Left renal pelvis (tissue), 4 donors: ENCODE data around the gene HIVEP2. TPM values are rescaled to one million over a fixed set of nuclear protein-coding genes. Genes with fewer than 3 reads are reported as not detected.

ENCODE experiments used
- DNase-seq, 4 donors: peaks; one replicate each; pipeline ENCODE4 v3.0.0-alpha.2; 2013; ENCODE audit warnings: low read depth in 4 of 4, low spot score in 3 of 4
- polyA plus RNA-seq, 4 donors: library from polyadenylated mRNA; unstranded; fragments of 120-200 nt; gene quantifications; one replicate each; pipeline ENCODE4 v1.2.1, GENCODE V29; 2013; ENCODE audit not compliant: insufficient read length in 4 of 4

HIVEP2 gene
- polyA plus RNA-seq, 4 donors: 10.2 to 15.8 (median 13.0) TPM

GRCh38 chr6:142893088-142893487 is 51.9 kb downstream of the HIVEP2 start:
- DNase-seq: no peak

DNA sequence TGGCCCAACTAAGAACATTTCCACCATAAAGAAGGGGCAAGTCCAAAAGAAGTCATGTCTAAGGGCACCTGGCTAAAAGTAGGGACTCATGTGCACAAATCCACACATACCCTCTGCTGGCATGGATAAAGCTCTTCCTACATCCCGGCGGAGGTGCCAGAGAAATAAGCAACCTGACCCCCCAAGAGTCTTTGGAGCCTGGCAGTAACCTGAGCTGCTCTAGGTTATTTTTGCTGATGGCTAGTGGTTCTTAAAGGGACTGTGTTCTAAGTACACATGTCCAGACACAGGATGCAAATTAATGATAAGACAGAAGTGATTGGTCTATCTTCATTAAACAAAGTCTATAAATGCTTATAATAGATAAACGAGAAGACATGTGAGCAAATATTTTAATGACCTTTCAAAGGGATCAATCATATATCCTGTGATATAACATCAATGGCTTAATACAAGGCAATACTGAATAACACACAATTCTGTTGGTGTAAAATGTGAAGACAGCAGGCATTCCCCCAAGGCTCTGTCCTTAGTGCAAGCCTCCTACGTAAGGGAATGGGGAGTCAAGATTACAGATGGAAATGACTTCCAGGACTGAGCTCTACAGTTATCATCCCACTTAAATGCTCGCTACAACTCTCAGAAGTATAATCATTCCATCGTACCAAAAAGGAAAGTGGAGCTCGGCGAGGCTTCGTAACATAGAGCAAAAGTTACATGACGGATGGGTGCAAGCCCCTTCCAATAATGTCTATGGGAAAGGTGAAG is 52.5 kb downstream of the HIVEP2 start:
- no peak for DNase-seq

- DNase-seq: no peak
These were observed 53.5 kb downstream of the HIVEP2 start for GRCh38 chr6:142891454-142891853.

- no peak for DNase-seq
These were observed 56.5 kb downstream of the HIVEP2 start for GRCh38 chr6:142888456-142888855.

DNA sequence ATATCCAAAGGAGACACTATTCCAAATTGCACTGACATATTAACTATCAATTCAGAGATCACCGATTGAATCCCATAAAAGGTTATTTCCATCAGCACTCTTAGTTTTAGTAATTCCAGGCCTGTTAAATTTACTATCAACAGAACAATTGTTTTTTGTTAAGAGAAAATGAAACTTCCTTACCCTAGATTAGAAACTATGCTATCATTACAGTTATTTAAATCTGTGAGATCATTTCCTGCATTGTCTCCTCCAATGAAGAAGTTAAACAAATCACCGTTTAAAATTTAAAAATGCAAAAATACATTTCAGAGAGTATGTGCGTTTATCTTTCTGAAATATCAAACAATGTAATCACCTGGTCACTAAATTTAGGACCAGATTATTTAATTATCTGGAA is 57.5 kb downstream of the HIVEP2 start:
- DNase-seq: no peak

GRCh38 chr6:142886431-142887170 is 58.4 kb downstream of the HIVEP2 start:
- DNase-seq: no peak

DNA sequence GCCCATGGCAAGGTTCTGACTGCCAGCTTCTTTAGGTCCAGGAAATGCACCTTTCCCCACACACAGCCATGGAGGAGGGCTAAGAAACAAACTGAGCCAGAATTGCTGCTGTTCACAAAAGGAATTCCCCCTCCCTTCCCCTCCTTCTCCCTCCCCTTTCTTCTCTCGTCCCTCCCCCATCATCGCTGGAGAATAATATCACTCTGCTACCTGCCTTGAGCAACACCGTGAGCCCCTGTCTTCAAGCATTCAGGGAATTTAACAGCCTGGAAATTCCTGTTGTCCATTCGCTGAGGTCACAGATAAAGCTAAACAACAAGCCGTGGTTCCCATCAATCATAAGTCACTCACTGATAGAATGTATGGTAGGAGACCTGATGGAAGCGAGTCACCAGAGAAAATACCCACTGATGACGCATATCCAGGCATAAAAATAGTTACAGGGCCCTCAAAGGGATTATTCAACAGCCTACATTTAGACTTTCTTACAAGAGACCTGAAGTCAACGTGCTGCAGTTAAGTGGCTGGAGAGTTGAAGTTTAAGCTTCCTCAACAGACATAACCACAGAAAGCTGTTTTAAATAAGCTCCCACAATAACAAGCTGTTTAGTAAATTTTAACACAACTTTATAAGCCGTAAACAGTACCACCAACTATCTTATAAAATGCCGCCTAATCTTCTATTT is 59.7 kb downstream of the HIVEP2 start:
- DNase-seq: peak; percentile 59 to 73 (median 64)

GRCh38 chr6:142884214-142885035 is 60.6 kb downstream of the HIVEP2 start:
- no peak for DNase-seq

- DNase-seq: no peak
These were observed 62.0 kb downstream of the HIVEP2 start for GRCh38 chr6:142883011-142883410.

- DNase-seq: no peak
These were observed 63.2 kb downstream of the HIVEP2 start for GRCh38 chr6:142881761-142882160.

DNA sequence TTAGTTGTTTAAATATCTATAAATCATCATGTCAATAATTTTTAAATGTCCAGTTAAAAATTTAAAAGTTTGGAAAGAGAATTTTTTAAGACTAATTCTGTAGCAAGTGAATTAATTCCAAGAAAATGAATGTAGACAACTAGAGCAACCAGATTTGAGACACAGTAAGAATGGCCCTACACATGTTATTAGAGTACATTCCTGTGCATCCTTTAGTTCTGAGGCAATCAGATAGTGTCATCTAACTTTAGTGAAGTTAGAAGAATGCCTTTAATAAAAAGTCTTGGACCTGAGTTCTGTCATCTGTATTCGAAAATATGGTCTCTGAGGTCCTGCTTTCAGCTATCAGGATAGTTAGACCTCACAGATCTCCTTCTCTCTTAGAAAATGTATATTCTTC is 63.7 kb downstream of the HIVEP2 start:
- no peak for DNase-seq

DNA sequence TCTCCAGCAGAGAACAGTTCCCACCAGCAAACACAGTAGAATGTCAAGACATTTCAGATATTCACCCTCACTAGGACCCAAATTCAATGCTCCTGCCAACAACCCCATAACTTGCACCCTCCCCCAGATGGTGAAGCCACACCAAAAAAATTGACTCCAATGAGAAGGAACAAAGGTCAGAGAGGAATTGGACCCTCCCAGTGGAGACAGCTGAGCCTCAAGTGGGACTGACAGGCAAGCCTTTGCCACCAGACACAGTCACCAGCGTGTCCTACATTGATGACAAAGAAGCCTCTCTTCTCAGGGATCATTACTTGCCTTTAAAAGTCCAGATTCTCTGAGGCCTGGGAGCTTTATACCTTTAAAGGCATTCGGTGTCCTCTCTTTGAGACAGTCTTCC is 64.8 kb downstream of the HIVEP2 start:
- DNase-seq: no peak

GRCh38 chr6:142879527-142879926 is 65.4 kb downstream of the HIVEP2 start:
- DNase-seq: no peak

GRCh38 chr6:142879076-142879475 is 65.9 kb downstream of the HIVEP2 start:
- no peak for DNase-seq

DNA sequence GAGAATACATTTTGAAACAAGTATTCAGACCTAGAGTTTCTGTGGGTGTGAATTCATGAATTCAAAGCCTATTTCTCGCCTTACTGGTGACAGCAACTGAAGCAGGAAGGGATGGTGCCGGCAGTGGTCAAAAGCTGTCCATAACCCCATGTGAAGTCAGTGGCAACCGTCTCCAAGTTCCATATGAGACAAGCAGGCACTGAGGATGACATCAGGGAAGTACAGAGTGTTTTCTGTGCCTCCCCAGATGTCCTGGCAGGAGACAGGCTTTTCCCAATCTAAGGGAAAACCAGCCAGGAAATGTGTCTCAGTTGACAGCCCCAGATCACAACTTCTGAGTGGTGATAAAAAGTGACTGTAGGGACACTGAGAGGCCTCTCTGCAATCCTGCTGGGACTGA is 66.6 kb downstream of the HIVEP2 start:
- no peak for DNase-seq

DNA sequence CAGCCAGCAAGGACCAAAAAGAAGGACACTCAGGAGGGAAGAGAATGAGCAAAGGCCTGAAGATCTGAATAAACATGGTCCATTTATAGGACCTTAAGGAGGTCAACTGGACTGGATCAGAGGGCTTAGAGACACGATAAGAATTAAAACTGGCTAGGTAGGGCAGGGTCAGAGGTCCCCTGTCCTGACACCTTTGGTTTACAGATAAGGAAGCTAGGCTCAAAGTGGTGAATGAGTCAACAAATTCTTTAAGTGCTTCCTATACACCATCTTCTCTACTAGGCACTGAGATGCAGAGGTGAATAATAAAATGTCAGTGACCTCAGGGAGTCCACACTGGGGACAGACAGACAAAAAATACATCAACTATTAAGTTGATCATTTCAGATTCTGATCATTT is 70.3 kb downstream of the HIVEP2 start:
- no peak for DNase-seq

- no peak for DNase-seq
These were observed 72.6 kb downstream of the HIVEP2 start for GRCh38 chr6:142872376-142872775.

GRCh38 chr6:142871910-142872331 is 73.1 kb downstream of the HIVEP2 start:
- DNase-seq: no peak

- no peak for DNase-seq
These were observed 74.1 kb downstream of the HIVEP2 start for GRCh38 chr6:142870787-142871415.

DNA sequence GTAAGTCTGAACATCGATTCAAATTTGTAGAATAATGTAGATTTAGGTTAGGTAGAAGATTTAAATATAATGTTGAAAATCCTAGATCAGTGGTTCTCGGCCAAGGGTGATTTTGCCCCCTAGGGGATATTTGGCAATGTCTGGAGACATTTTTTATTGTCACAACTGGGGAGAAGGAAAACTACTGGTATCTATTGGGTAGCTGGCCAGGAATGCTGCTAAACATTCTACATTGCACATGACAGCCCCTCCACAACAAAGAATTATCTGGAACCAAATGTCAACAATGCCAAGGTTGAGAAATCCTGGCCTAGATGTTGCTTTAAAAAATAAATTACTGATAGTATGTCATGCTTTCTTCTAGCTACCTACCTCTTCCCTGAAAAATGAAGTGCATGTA is 76.1 kb downstream of the HIVEP2 start:
- no peak for DNase-seq
